COLO668 (cell line): ENCODE data around the gene CNTNAP2.
"Not testable (repeated sequence)": the region's sequence is repeated elsewhere in the genome, so short reads cannot be mapped to it uniquely, and the experiment has no call there.

ENCODE experiments used
- DNase-seq: peaks from one replicate; lab custom pipeline; 2025; ENCODE audit not compliant: unreplicated experiment; lab: John Stamatoyannopoulos, UW

The CNTNAP2 gene

GRCh38 chr7:147798001-147798400 lies 1681.4 kb downstream of the CNTNAP2 start:
- DNase-seq, result no peak

GRCh38 chr7:147801762-147802161 lies 1685.2 kb downstream of the CNTNAP2 start:
- DNase-seq, result not testable (repeated sequence)

DNA sequence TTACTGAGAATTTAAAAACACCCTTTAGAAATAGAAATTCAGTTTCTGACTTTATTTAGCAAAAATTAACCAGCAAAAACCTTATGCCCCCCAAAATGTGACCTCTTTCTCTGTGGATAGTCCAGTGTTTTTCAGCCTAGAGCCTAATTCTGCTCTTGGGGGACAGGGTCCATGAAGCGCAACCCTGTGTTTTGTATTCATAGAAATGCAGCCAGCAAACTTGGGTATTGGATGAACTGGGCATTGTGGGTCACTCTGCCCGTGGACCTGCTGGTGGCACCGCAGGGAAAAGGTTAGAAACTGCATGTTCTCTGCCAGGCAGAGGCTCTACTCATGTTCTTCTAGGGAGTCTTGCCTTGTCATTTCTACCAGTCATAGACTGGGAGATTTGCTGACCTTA lies 1686.5 kb downstream of the CNTNAP2 start:
- no peak for DNase-seq

DNA sequence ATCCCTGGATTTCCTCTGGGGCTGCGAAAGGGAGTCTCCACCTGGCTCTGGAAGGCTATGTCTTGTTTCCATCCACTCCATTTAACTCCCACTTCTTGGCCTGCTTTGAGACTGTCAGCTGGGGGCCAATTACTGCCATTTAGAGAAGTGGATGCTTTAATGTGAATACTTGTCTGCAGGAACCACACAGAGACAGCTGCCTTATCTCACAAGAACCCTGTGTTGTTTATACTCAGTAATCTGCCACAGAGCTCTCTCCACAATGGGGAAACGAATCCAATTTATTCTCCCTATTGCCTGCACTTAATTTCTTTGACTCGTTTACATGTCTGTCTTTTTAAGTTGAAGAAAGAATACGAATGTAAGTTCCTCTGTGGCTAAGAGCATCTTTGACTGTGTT lies 1687.0 kb downstream of the CNTNAP2 start:
- no peak for DNase-seq

DNA sequence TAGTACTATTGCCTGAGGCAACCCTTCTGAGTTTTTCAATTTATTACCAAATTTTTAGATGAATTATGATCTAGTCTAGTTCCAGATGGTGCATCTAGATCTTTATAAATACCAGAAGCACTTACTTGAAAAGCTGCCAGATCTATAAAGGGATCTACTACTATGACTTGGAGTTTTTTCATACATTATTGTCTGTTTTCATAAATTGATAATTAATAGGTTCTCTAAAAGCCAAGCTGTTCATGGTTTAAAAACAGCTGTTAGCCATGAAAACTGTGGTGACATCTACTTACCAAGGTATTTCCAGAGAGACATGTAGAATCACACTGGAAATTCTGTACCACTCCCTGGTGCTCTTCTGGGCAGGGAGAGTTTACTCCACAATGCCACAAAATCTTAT lies 1687.4 kb downstream of the CNTNAP2 start:
- DNase-seq, result no peak

GRCh38 chr7:147805996-147806576 lies 1689.5 kb downstream of the CNTNAP2 start:
- DNase-seq, result no peak

- DNase-seq, result no peak
Measured at GRCh38 chr7:147809786-147810185, 1693.2 kb downstream of the CNTNAP2 start.

- no peak for DNase-seq
Measured at GRCh38 chr7:147810269-147810668, 1693.7 kb downstream of the CNTNAP2 start.

- no peak for DNase-seq
Measured at GRCh38 chr7:147811923-147812322, 1695.3 kb downstream of the CNTNAP2 start.

- DNase-seq, result no peak
Measured at GRCh38 chr7:147813316-147813715, 1696.7 kb downstream of the CNTNAP2 start.

GRCh38 chr7:147818317-147818716 lies 1701.7 kb downstream of the CNTNAP2 start:
- no peak for DNase-seq

DNA sequence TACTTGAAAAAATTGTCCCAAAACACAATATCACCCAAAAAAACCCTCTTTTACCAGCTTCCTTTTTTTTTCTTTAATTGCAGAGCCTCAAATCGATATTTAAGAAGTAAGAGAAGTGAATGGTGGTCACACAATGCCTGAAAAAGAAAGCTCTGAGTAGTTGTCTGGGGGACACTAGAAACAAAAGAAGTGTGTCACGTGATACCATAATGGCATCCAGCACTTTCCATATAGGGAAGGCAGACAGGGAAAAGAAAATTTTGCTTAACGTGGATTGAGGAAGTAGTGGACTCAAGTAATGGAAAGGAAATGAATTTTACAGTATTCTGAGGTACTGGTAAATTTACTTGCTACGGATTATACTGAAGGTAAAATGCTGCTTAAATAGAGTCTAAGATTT lies 1708.1 kb downstream of the CNTNAP2 start:
- DNase-seq, result no peak

- no peak for DNase-seq
Measured at GRCh38 chr7:147829016-147829415, 1712.4 kb downstream of the CNTNAP2 start.

- DNase-seq, result no peak
Measured at GRCh38 chr7:147833557-147833956, 1717.0 kb downstream of the CNTNAP2 start.

GRCh38 chr7:147833970-147834369 lies 1717.4 kb downstream of the CNTNAP2 start:
- no peak for DNase-seq

GRCh38 chr7:147852833-147853232 lies 1736.2 kb downstream of the CNTNAP2 start:
- no peak for DNase-seq

GRCh38 chr7:147857152-147858140 lies 1740.8 kb downstream of the CNTNAP2 start:
- DNase-seq, result no peak

- no peak for DNase-seq
Measured at GRCh38 chr7:147858421-147858820, 1741.8 kb downstream of the CNTNAP2 start.

DNA sequence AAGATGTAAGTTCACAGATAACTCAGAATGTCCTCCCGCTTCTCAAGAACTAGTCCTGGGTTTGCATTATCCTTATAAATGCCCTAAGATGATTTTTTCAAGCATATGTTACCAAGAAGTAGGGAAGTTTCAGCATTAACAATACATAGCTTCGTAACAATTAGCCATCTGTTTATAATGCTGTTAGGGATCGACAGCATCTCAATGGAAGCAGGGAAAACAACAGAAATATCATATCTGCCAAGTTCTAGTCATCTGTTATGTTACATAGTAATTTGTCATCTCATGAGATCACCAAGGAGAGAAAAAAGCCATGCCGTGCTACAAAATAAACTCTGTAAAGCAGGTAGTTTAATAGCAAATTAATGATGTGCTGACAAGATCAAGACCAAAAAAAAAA lies 1742.4 kb downstream of the CNTNAP2 start:
- DNase-seq, result no peak

DNA sequence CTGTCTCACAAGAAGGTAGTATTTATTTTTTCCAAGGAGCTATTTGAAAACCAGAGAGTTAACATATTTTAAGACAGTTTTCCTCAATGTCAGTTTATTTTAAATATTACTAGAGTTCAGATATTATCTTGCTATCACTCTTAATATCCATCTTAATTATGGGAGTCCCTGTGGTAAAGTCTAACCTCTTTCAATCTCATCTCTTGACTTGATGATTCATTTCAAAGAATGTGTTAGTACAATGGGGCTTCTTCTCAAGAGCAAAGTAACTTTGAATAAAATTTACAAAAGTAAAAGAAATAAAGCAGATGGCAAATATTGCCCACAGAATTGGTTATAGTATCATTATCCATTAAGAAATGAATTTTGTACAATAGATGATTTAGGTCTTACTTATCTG lies 1742.9 kb downstream of the CNTNAP2 start:
- DNase-seq, result no peak

- no peak for DNase-seq
Measured at GRCh38 chr7:147861058-147861716, 1744.6 kb downstream of the CNTNAP2 start.

GRCh38 chr7:147861945-147862344 lies 1745.3 kb downstream of the CNTNAP2 start:
- DNase-seq, result no peak
